Inferior parietal cortex (tissue), 1 donor: ENCODE measurements around the gene PRKN.

Source experiments
- DNase-seq: peaks from one replicate; pipeline ENCODE4 v3.0.0-alpha.2; 2016; ENCODE audit errors: extremely low spot score

The PRKN gene

DNA sequence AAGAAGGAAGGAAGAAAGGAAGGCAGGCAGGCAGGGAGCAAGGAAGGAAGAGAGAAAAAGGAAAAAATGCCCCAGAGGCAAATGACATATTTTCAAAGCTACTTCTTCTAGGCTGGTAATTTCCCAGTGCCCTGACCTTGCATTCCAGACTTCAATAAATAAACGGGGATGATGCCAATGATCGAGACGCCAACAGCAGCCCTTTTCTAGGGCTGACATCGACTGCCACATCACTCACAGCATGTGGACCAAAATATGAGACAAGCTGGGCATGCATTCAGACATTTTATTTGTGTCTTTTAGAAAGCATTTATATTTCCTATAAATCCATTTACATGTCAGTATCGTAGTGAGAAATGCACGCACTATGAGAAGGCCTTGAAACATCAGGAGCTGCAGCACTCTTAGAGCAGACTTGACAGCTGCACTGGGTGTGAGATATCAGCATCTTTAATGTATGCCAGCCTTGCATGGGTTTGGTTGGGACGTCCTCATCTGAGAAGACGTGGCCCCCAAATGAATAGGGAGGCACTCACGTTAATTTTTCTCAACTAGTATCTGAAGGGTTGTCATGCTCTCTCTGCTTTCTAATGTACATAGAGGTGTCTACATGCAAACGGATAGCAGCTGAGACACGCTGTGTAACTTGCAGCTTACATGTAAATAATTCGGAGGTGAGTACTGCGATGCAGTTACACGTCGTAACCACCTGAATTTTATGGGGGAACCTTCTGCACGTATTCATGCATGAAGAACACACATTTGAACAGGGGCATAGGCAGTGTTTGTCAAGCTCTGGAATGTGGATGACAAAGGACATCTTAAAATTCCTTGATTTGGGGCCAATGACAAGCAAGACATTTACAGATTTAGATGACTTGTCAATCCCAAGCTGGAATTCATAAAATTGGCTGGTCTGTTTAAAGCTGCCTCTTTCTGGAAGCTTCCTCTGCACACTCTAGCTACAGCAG lies 1304.6 kb downstream of the PRKN start:
- DNase-seq = no peak

DNA sequence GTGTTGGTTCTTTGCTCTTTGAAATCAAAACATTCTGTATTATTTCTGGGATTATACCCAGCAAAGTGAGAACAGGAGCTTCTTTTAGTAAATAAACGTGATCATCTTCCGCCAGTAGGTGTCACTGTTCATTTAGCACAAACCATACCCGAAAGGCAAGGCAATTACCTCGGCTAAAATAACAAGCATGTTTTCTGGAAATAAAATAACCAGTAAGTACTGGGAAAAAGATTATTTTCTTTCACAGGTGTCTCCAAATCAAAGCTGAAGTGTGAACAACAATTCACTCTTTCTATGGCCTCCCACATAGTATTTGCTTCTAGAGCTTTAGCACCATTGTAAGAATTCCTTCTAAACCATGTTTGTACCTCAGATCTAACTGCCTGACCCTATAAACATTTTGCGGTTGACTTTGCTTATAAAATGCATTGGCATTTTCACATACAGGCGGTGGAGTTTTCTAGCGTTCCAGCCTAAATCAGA lies 1309.1 kb downstream of the PRKN start:
- peak; percentile 94 for DNase-seq

DNA sequence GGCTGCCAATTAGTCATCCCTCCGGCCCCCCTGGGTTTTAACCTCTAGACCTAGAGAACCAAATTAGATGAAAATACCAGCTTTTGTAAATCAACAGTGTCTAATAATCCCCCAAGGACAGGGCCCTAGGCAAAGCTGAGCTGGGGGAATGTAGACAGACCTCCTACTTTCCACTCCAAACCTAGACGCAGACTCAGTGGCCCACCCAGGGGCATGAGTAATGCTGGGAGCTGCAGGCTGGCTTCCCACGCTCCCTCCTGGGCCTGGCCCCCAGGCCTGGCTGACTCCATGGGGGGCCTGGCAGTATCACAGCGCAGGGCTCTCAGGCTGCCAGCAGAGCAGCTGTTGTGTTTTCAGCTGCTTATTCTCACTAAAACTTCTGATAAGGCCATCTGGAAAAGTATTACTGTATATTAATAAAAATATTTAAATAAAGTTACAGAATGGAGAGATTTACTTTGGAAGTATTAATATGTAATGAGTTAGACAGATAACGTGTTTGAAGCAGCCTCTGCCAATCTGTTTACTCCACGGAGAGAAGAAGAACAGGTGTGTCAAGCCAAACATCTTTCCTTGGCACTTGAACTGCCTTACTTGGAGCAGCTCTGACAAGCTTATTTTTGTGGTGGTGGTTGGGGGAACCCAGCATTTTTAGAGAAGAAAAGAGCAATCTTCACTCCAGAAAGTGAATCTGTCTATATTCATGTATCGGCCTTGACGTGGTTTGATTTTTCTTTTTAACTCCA lies 1309.7 kb downstream of the PRKN start:
- no peak for DNase-seq

DNA sequence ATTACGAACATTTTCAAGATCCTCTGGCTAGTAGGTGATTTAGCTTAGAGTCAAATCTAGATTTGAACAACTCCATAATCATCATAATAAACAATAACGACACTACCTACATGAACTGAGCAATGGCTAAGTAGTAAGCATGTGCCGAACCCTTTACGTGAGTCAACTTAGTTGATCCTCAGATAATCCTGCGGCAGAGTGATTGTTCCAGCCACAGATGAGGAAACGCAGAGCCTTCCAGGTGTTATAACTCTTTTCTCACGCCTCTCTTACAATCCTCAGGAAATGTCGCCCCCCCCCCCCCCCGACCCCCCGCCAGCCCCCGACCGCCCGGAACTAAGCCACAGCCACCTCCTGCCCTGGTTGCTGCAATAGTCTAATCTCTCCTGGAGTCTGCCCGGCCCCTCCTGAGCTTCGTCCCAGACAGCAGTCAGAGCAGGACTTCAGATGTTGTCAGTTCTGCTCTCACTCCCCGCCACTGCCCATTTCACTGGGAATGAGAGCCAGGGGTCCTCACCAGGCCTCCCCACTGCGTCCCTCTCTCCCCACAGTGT lies 1312.2 kb downstream of the PRKN start:
- DNase-seq = no peak

DNA sequence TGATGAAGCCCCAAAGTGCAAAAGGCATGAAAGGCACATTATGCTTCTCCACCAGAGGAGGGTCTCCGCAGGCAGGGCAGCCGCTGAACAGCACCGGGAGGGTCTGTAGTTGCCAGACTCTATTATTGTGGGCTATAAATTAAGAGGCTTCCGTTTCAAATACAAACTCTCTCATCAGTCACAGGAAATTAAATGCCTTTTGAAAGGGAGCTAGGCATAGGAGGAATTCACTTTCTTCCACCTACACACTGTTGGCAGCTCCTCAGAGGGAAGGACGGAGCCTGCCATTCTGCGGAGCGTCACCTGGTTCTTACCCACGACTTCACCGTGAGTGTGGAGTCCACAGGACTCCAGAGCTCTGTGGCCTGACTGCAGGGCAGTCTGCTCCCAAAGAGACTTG lies 1312.9 kb downstream of the PRKN start:
- DNase-seq = no peak

DNA sequence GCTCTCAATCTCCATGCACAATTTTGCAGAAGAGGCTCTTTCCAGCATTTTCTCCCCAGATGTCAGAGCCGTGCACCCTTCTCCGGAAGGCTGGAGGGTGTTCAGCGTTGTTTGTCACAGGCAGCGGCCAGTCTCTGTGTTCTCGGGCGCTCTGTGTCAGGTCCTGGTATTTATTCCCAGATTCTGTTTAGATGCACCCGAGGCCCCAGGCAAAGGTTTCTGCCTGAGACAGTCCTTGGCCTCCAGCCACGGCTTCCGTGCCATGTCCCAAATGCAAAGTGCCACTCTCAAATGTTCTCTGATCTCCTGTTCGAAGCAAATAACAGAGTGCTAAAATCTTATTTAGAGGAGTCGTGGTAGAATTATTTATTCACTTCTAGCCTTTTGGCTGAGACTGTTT lies 1313.4 kb downstream of the PRKN start:
- DNase-seq = no peak

DNA sequence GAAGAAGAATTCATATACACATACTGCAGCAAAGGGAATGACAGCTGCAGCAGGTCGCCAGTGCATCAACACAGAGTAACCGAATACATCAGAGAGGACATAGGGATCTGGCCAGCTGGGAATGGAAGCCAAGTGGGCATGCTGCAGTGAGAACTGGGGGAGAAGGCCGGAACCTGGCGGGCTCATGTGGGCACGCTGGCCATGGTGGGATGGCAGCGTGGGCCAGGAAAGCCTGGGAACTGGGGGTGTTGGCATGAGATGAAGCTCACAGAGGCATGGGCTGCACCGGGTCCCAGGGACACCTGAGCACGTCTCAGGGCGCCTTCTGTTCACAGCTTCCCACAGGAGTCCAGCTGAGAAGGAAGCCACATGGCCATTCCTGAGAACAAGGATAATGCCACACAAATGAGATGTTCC lies 1314.2 kb downstream of the PRKN start:
- no peak for DNase-seq

DNA sequence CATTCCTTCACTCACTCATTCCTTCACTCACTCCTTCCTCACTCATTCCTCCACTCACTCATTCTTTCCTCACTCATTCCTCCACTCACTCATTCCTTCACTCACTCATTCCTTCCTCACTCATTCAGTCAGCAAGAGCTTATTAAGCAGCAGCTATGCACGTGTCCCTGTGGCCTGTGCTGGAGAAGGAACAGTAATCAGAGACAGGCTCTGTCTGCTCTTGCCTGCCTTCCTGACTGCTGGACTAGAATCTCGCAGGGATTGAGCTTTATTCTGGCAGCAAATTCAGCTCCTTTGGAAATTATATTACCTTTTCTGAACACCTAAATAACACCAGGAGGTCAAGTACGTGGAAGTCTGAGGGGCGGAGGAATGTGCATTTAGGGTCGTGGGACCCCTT lies 1314.8 kb downstream of the PRKN start:
- no peak for DNase-seq

DNA sequence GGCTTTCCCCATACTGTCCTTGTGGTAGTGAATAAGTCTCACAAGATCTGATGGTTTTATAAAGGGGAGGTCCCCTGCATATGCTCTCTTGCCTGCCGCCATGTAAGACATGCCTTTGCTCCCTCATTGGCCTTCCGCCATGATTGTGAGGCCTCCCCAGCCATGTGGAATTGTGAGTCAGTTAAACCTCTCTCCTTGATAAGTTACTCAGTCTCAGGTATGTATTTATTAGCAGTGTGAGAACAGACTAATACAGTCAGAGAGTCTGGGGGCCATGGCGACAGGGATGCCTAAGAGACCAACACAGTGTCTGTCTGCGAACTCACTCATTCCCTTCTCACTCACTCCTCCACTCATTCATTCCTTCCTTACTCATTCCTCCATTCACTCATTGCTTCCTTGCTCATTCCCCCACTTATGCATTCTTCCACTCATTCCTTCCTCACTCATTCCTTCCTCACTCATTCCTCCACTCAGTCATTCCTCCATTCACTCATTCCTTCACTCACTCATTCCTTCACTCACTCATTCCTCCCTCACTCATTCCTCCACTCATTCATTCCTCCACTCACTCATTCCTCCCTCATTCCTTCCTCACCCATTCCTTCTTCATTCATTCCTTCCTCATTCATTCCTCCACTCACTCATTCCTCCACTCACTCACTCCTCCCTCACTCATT lies 1316.2 kb downstream of the PRKN start:
- DNase-seq = no peak

DNA sequence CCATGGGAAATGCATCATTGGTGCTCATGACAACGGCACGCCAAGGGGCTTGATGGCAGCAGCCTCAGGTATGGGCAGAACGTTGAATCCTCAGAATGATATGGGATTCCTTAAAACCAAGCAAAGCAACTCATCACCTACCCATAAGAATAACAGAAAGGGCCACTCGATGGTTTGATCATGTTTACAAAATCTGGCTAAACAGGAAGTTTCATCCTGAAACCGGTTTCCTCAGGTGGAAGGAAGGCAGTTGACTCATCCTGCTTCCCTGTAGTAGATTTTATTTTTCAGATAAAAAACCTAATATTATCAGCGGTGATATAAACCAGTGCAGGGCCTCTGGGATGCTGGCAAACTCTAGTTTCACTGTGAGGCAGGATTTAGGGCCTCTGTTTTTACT lies 1316.8 kb downstream of the PRKN start:
- DNase-seq = no peak

DNA sequence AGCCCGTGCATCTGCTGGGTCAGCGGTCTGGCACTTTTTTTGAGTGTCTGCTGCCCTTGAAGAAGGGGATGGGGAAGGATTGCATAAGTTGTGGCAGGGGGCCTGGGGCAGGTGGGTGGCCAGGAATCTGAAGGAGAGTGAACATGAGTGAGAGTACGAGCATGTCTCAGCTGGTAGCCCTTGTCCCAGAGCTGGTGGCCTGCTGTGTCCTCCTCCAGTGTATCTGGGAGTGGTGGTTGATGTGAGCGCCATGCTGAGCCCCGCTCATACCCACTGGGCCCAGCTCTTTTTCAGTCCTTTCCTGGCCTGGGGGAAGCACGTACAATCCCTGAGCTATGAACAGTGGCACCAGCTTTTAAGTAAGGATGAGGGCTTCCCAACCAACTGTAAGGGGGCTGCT lies 1317.5 kb downstream of the PRKN start:
- no peak for DNase-seq

DNA sequence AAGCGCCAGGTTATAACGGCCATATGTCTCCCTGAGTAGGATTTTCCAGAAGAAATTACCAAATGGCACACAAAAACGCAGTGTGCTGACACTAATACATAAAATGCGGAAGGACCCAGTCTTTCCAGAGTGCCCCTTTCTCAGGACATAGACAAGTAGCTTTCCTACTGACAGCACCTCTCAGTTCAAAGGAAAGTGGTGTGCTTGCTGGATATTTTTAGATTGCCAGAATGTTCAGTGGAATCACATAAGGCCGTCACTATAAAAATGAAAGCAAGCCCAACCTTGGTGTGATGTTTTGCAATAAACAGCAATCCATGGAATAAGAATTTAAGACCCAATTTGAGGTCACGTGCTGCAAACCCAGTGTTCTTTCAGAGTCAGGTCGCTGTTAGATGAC lies 1318.2 kb downstream of the PRKN start:
- no peak for DNase-seq

DNA sequence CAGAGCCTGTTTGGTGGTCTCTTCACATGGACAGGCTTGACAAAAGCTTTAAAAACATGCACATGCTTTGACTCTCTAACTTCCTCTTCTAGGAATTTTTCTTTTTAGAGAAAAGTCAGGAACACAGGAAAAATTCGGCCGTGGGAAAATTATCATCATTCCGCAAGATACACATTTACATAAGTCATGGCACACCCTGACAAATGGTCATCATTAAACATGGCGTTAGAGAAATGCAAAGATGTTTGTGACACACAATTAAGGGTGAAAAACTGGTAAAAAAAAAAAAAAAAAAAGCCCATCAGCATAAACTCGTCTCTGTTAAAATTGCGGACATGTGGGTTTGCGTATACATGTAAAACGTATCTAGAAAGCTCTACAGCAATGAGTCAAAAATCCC lies 1319.5 kb downstream of the PRKN start:
- no peak for DNase-seq

DNA sequence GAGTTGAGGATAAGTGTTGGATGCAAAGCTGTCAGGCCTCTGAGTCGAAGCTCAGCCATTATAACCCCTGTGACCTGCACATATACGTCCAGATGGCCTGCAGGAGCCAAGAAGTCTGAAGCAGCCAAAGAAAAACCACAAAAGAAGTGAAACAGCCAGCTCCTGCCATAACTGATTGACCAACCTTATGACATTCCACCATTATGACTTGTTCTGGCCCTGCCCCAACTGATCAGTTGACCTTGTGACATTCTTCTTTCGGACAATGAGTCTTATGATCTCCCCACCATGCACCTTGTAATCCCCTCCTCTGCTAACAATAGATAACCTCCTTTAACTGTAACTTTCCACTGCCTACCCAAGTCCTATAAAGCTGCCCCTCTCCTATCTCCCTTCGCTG lies 1320.0 kb downstream of the PRKN start:
- no peak for DNase-seq

DNA sequence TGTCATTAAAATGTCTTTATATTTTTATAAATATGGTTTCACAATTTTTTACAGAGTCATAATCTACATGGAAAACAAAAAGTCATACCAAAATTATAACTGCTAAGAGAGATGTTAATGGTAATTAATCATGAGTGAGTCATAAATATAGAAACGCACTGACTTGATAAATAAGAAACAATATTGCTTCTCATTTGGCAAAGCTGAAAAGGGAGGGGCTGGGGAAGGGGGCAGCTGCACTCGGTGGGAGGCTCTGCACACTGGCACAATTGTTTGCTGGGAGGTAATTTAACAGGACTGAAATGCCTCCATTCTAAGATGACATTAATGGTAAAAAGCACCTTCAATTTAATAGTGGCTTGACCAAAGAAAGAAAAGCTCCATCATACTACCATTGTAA lies 1320.5 kb downstream of the PRKN start:
- DNase-seq = no peak

DNA sequence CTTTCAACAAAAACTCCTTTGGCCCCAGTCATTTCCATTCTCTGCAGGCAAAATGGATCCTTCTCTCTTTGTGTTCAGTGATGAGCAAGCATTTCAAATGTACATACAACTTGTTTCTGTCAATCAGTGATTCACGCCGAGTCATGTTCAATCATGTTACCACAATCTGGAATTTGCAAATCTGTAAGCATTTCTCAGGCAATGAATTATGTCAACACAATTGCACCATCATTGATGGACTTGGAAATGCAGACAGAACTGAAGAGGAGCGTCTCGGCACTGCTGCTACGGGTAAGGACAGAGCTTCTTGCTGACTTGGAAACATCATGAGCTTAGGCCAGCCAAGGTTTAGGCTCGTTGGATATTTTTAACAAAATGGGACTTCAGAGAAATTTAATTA lies 1320.9 kb downstream of the PRKN start:
- no peak for DNase-seq

DNA sequence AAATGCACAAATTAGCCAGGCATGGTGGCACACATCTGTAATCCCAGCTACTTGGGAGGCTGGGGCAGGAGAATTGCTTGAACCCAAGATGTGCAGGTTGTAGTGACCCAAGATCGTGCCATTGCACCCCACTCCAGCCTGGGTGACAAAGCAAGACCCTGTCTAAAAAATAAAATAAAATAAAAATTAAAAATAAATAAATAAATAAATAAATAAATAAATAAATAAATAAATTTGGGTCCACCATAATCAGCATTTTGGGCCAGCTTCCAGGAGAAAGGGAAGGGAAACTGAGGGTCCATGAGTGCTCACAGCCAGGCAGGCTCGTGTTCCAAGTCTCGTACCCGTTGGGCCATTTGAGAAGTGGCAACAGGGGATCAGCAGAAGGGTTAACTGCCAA lies 1322.1 kb downstream of the PRKN start:
- no peak for DNase-seq

DNA sequence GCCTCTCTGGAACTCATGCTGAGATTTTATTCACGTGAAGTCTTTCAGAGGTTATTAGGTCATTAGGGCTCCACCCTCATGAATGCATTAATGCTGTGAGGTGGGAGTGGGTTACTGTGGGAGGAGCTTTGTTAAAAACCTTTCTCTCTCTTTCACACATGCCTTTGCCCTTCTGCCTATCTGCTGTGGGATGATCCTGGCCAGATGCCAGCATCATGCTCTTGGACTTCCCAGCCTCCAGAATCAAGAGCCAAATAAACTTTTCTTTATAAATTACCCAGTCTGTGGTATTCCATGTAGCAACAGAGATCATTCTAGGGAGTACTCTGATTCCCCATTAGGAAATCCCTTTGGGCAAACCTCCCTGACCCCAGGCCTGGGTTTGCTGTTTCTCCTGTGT lies 1323.8 kb downstream of the PRKN start:
- DNase-seq = no peak

DNA sequence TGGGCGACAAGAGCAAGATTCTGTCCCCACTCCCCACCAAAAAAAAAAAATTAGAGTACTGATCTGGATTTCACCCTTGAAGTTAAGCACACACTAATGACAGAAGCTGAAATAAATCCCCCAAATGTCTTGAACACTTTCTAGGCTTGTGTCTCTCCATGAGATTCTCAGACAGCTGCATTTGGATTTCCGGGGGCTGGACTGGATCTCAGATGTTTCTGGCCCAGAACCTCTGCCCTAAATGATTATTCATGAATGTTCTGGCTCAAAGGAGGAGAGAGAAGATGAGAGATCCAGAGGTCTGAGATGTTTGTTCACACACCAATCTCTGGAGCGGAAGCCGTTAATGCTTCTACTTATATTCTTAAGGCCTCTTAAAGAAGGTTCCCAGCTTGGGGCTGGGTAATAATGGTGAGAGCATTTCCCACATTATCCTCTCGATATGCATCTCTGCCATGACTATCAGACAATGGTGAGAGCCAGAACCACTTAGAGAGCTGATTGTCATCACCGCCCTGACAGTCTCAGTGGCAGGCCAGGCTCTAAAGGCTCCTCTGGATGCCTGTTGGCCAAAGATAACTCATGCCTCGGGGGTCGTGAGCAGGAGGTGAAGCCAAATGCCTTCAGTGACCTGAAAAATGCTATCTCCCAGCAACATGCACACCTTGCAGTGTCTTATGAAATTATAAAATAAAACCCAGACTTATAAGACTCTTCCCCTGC lies 1325.8 kb downstream of the PRKN start:
- no peak for DNase-seq

DNA sequence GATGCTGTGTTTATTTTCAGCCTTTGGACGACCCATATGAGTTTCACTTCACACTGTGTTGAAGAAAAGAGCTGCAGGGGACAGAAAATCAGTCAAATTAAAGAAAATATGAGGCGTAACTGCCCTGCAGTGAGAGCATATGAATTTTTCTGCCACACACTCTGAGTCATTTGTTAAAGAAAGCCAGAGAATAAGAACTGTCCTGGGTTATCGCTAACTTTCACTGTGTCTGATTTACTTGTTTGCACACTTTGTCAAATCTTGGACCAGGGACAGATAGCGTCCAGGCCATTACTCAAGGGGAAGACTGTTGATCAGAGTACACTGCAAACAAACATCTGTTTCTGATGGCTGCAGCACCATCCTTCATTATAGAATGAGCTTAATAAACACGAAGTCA lies 1326.9 kb downstream of the PRKN start:
- no peak for DNase-seq

DNA sequence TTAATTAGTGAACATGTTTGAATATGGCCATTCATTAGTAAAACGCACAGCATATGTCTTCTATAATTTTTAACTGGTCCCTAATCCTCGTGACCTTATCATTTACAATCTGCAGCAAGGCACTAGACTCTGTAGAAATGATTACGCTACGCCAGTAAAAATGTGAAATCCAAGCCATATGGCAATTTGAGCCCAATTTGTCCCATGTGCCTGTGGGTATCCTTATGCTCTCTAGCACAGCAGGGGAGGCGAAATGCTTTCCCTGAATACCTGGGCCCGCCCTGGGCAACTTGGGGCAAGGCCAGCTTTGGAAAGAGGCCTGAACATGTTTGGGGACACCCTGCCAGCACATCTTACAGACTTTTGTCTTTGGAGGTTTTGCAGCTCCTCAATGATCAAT lies 1331.0 kb downstream of the PRKN start:
- no peak for DNase-seq
